Pancreas (tissue), 10 donors: Measurements from ENCODE around the gene AP1S1. TPM values are rescaled to one million over a fixed set of nuclear protein-coding genes. Genes with fewer than 3 reads are reported as not detected.

Experiments
- ATAC-seq, 4 donors: fragments of 200-7000 bp; cut with Tn5 transposase; one replicate each; pipeline versions ENCODE4 v1.8.0 to v1.9.1; 2020; ENCODE audit warnings: mild to moderate bottlenecking in 4 of 4, moderate library complexity in 4 of 4
- DNase-seq, 6 donors: peaks; one replicate each; pipeline ENCODE4 v3.0.0-alpha.2; 2020
- FAIRE-seq: peaks from 2 replicates; lab custom pipeline; 2012; peaks lifted over from hg19 to GRCh38; lab: Jason Lieb, UNC
- H3K27ac ChIP-seq, 4 donors: fragments of 200-600 bp; sonication (generic); 1 replicate in 3 of 4; 2 replicates in 1 of 4; pipeline versions ENCODE4 v1.5.0 to v1.8.0; 2020
- H3K27me3 ChIP-seq, 4 donors: fragments of 200-600 bp; one replicate each; pipeline ENCODE4 v1.8.0; 2021
- H3K36me3 ChIP-seq, 3 donors: fragments of 200-600 bp; sonication (generic) in 1 of 3; one replicate each; pipeline versions ENCODE4 v1.5.0 to v1.8.0; 2020 to 2021
- H3K4me1 ChIP-seq, 3 donors: fragments of 200-600 bp; one replicate each; pipeline ENCODE4 v1.8.0; 2021
- H3K4me3 ChIP-seq, 4 donors: fragments of 200-600 bp; sonication (generic) in 2 of 4; one replicate each; pipeline versions ENCODE4 v1.5.0 to v1.8.0; 2020 to 2021
- H3K9me3 ChIP-seq, 4 donors: fragments of 200-600 bp; one replicate each; pipeline ENCODE4 v1.8.0; 2021
- WGBS, 2 donors: extraction: QIAGEN DNeasy Blood & Tissue Kit; methylation state at CpG; one replicate each; pipeline ENCODE4 v1.1.7; 2013; 5-methylcytosine and 5-hydroxymethylcytosine counted together
- intact Hi-C, 3 donors: fragments of 100-400 bp; cut with DNase I; formaldehyde crosslinking; loops; one replicate each; pipeline versions ENCODE4 v1.11.1 to v1.14.2; 2022
- polyA plus RNA-seq, 2 donors: library from polyadenylated mRNA; stranded (reverse); fragments of 200-250 nt; gene quantifications; one replicate each; pipeline ENCODE4 v1.2.3, GENCODE V29; 2013
- total RNA-seq, 6 donors: library from RNA; stranded (reverse); fragmentation: NEBNext Ultra II Directional in 4 of 6; extraction: Animal tissue kit (Norgen Biotek cat#: 25700) in 4 of 6; gene quantifications; one replicate each; pipeline versions ENCODE4 v1.2.1 to v1.2.4, GENCODE V29; 2021 to 2023
- TF ChIP-seq, protein P1 (sequence below), 4 donors: fragments of 200-600 bp; sonication (generic) in 3 of 4; IDR thresholded peaks; one replicate each; pipeline versions ENCODE4 v1.5.0 to v1.8.0; 2021; ENCODE audit warnings: antibody characterized with exemption in 4 of 4
- donor health status: healthy with polysubstance abuse.
- donor health status: DM: no; HTN: no; CAD: no; lungs with moderate emphysema.
- donor health status: DM: no; HTN: no; CAD: no.
- donor health status: control.
- donor health status: control.
- donor health status: Bipolar disorder and iron deficiency.
- donor health status: DM: yes; HTN: yes; CAD: no.
- donor health status: DM: no; HTN: no; CAD: no.
- donor health status: DM: no; HTN: no; CAD: no.
- donor health status: DM: yes; HTN: yes; CAD: no.

The AP1S1 gene
- total and polyA plus RNA-seq, 8 donors: 12.0 to 34.7 (median 19.2) TPM

DNA sequence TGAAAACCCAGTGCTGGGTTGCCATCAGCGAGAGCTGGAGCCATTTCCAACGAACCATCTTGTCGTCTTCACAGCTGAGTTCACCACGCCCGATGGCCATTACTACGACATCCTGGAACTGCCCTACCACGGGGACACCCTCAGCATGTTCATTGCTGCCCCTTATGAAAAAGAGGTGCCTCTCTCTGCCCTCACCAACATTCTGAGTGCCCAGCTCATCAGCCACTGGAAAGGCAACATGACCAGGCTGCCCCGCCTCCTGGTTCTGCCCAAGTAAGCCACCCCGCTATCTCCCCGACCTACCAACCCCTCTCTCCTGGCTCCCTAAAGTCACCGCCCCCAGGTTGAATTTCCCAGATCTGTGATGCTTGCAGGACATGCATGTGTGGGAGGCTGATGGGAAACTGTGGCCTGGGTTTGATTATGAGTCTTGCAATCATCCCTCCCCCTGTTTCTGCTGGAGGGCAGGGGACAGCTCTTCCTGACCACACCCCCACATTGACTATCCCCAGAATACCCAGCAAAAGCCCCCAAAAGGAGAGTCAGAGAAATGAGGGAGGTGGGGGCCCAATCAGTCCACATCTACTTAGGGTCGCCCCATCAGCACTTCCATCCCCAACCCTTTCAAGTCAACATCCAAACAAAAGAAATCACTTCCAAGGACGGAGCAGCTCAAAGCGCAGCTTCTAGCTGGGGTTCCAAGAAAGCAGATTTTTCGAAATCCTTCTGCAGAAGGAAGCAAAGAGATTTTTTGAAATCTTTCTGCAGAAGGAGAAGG, 20.5 kb upstream of the AP1S1 start:
- no peak overlapping the region for H3K27ac ChIP-seq

GRCh38 chr7:101134399-101134980, 19.8 kb upstream of the AP1S1 start:
- TF ChIP-seq, protein P1, sequence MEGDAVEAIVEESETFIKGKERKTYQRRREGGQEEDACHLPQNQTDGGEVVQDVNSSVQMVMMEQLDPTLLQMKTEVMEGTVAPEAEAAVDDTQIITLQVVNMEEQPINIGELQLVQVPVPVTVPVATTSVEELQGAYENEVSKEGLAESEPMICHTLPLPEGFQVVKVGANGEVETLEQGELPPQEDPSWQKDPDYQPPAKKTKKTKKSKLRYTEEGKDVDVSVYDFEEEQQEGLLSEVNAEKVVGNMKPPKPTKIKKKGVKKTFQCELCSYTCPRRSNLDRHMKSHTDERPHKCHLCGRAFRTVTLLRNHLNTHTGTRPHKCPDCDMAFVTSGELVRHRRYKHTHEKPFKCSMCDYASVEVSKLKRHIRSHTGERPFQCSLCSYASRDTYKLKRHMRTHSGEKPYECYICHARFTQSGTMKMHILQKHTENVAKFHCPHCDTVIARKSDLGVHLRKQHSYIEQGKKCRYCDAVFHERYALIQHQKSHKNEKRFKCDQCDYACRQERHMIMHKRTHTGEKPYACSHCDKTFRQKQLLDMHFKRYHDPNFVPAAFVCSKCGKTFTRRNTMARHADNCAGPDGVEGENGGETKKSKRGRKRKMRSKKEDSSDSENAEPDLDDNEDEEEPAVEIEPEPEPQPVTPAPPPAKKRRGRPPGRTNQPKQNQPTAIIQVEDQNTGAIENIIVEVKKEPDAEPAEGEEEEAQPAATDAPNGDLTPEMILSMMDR (IDR thresholded peaks at IDR 0.05): no peak
- intact Hi-C loops: no loop called here
- no peak for ATAC-seq

More for the DNA sequence above, 20.5 kb upstream of the AP1S1 start:
- Histone ChIP-seq H3K36me3 (no peaks in the 10 kb centered on the region), H3K4me3 (no peak overlapping the region), H3K27me3 (peaks cover 0 to 6% (median 0%) of the 10 kb centered on the region in 4 donors), H3K4me1 (no peaks in the 10 kb centered on the region), H3K9me3 (no peaks in the 10 kb centered on the region)
- FAIRE-seq (no peak), ATAC-seq (no peak), DNase-seq (no peak)
- TF ChIP-seq, protein P1 (IDR thresholded peaks at IDR 0.05): no peak
- intact Hi-C loops: no loop called here
- 62 to 63% methylated on average over 15 of the region's 15 CpGs for WGBS, 2 donors

GRCh38 chr7:101137651-101138212, 16.5 kb upstream of the AP1S1 start:
- Histone ChIP-seq H3K4me1 (no peaks in the 10 kb centered on the region), H3K4me3 (no peak overlapping the region), H3K36me3 (no peaks in the 10 kb centered on the region), H3K27ac (peak overlapping the region in 2 of 4 donors; percentile 42 to 51), H3K9me3 (no peaks in the 10 kb centered on the region), H3K27me3 (peaks cover 0 to 6% (median 0%) of the 10 kb centered on the region in 4 donors)
- TF ChIP-seq, protein P1 (IDR thresholded peaks at IDR 0.05): no peak
- intact Hi-C loops: no loop called here
- no peak for FAIRE-seq
- no peak for DNase-seq
- peak in 3 of 4 donors; percentile 5 to 19 (median 8) for ATAC-seq
- WGBS, 2 donors: 52 to 57% methylated on average over 9 of the region's 9 CpGs

More at GRCh38 chr7:101134399-101134980, 19.8 kb upstream of the AP1S1 start:
- H3K4me3 ChIP-seq: no peak overlapping the region
- DNase-seq (no peak), FAIRE-seq (no peak)
- H3K27me3 ChIP-seq: peaks cover 0 to 6% (median 0%) of the 10 kb centered on the region in 4 donors
- no peak overlapping the region for H3K27ac ChIP-seq
- H3K4me1 ChIP-seq: no peaks in the 10 kb centered on the region
- WGBS, 2 donors: 73 to 75% methylated on average over 6 of the region's 6 CpGs
- no peaks in the 10 kb centered on the region for H3K9me3 ChIP-seq
- no peaks in the 10 kb centered on the region for H3K36me3 ChIP-seq

DNA sequence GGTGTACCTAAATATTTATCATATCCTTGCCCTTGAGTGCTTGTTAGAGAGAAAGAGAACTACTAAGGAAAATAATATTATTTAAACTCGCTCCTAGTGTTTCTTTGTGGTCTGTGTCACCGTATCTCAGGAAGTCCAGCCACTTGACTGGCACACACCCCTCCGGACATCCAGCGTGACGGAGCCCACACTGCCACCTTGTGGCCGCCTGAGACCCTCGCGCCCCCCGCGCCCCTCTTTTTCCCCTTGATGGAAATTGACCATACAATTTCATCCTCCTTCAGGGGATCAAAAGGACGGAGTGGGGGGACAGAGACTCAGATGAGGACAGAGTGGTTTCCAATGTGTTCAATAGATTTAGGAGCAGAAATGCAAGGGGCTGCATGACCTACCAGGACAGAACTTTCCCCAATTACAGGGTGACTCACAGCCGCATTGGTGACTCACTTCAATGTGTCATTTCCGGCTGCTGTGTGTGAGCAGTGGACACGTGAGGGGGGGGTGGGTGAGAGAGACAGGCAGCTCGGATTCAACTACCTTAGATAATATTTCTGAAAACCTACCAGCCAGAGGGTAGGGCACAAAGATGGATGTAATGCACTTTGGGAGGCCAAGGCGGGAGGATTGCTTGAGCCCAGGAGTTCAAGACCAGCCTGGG, 15.9 kb upstream of the AP1S1 start:
- H3K4me3 ChIP-seq: no peak overlapping the region
- WGBS, 2 donors: 5 to 6% methylated on average over 16 of the region's 16 CpGs
- peak overlapping the region in 2 of 4 donors; percentile 42 to 51 for H3K27ac ChIP-seq
- FAIRE-seq (no peak), ATAC-seq (peak; percentile 90 to 96 (median 92)), DNase-seq (peak in 5 of 6 donors; percentile 67 to 83 (median 75))
- TF ChIP-seq, protein P1 (IDR thresholded peaks at IDR 0.05): peak; percentile 46 to 68 (median 52)
- no peaks in the 10 kb centered on the region for H3K4me1 ChIP-seq
- intact Hi-C loops: no loop called here
- peaks cover 0 to 6% (median 0%) of the 10 kb centered on the region in 4 donors for H3K27me3 ChIP-seq
- H3K9me3 ChIP-seq: no peaks in the 10 kb centered on the region
- no peaks in the 10 kb centered on the region for H3K36me3 ChIP-seq
